ENCODE results near the gene CBLB. TPM values are rescaled to one million over a fixed set of nuclear protein-coding genes. Genes with fewer than 3 reads are reported as not detected.

CBLB gene
- total and polyA plus RNA-seq, 2 of the 4 experiments (the other 2 are of a cell fraction), result 10.1 to 20.1 TPM

GRCh38 chr3:105865016-105865623, 3.7 kb downstream of the CBLB start:
- H2AK9ac ChIP-seq (replicated peaks; ENCODE audit: low read depth, low read length, poor library complexity), result no peak overlapping the region
- no peak overlapping the region for H4K8ac ChIP-seq (ENCODE audit: low read depth in 2 of 2, low read length in 2 of 2)
- H2BK120ac ChIP-seq (ENCODE audit: low read depth, low read length), result no peak overlapping the region
- no peak for TF ChIP-seq SMC3 (IDR thresholded peaks at IDR 0.05; ENCODE audit: low read depth, low read length)
- TF ChIP-seq MXI1 (IDR thresholded peaks at IDR 0.05; ENCODE audit: borderline replicate concordance, low read depth, low read length), result no peak
- TF ChIP-seq CHD1 (IDR thresholded peaks at IDR 0.05; ENCODE audit: low read depth, low read length), result no peak
- TF ChIP-seq FOS (IDR thresholded peaks at IDR 0.05; ENCODE audit: low read depth, low read length), result no peak
- TF ChIP-seq USF2 (IDR thresholded peaks at IDR 0.05; ENCODE audit: low read depth, low read length), result no peak
- no peak for TF ChIP-seq ELK1 (IDR thresholded peaks at IDR 0.05; ENCODE audit: borderline replicate concordance, low read depth, low read length)
- TF ChIP-seq POLR2A (IDR thresholded peaks at IDR 0.05; ENCODE audit: low read depth, low read length), result no peak
- no peak for TF ChIP-seq RFX5 (IDR thresholded peaks at IDR 0.05; ENCODE audit: low read depth, low read length)
- TF ChIP-seq RCOR1 (IDR thresholded peaks at IDR 0.05; ENCODE audit: insufficient replicate concordance, low read length), result no peak
- TF ChIP-seq MAFK (IDR thresholded peaks at IDR 0.05; ENCODE audit: low read depth, low read length), result no peak
- no peak for TF ChIP-seq MAZ (IDR thresholded peaks at IDR 0.05; ENCODE audit: borderline replicate concordance, low read depth, low read length)
- TF ChIP-seq BHLHE40 (IDR thresholded peaks at IDR 0.05; ENCODE audit: low read depth, low read length), result no peak
- TF ChIP-seq CTCF (conservative IDR thresholded peaks at IDR 0.05; ENCODE audit: low read depth, low read length), result no peak
- TF ChIP-seq NFE2L2 (IDR thresholded peaks at IDR 0.05; ENCODE audit: low read depth, low read length), result no peak
- TF ChIP-seq RAD21 (IDR thresholded peaks at IDR 0.05; ENCODE audit: low read length), result no peak
- H3K27me3 ChIP-seq (ENCODE audit: control insufficient read depth, insufficient read depth, low read length), result no peaks in the 10 kb centered on the region
- H3K27ac ChIP-seq (ENCODE audit: insufficient read depth, low read length), result no peak overlapping the region
- peaks cover 2% of the 10 kb centered on the region; the same call in 1 of the 2 replicates for H3K9me1 ChIP-seq (ENCODE audit: insufficient read depth, low read length)
- H3K9me3 ChIP-seq (ENCODE audit: control insufficient read depth, insufficient read depth, low read length), result no peaks in the 10 kb centered on the region
- BruUV-seq (replicated peaks), result no TSS peak
- H3K4me3 ChIP-seq (ENCODE audit: insufficient read depth, low read depth, low read length), result no peak overlapping the region
- dilution Hi-C loops (cut with HindIII; ENCODE audit: low sequenced_read_pairs, unreplicated experiment) (no loop called here), intact Hi-C loops (cut with micrococcal nuclease) (loop anchor here (5.0 to 10.0 kb wide), 6 partner anchors 267 to 1200 kb away; no protein-coding TSS in a partner anchor), in situ Hi-C loops (cut with MboI; ENCODE audit: low sequenced_read_pairs) (no loop called here)
- POLR2A ChIA-PET (ENCODE audit: unreplicated experiment), result no interaction called here
- H3K14ac ChIP-seq (replicated peaks; ENCODE audit: low read depth, low read length), result no peak overlapping the region
- no peak overlapping the region for H4K5ac ChIP-seq (ENCODE audit: low read depth, low read length)
- CTCF ChIA-PET, result no interaction called here
- H4K20me1 ChIP-seq (ENCODE audit: insufficient read depth, low read length), result 0 out of 2 replicates have a peak, but pooled peaks cover 7% of the 10 kb centered on the region
- peaks cover 2% of the 10 kb centered on the region; the same call in 1 of the 2 replicates for H3K36me3 ChIP-seq (ENCODE audit: control insufficient read depth, insufficient read depth, low read length)
- peaks cover 22 to 54% of the 10 kb centered on the region in 2 experiments for H3K79me1 ChIP-seq (ENCODE audit: low read depth in 1 of 2, low read length in 2 of 2)
- no peak overlapping the region for H2AK5ac ChIP-seq (ENCODE audit: low read depth, low read length)
- H2BK5ac ChIP-seq (ENCODE audit: low read depth, low read length, poor library complexity, severe bottlenecking), result no peak overlapping the region
- no peak overlapping the region; the same call in 1 of the 2 replicates for H3K4me2 ChIP-seq (ENCODE audit: low read depth, low read length)
- peaks cover 2% of the 10 kb centered on the region; the same call in 1 of the 2 replicates for H3K4me1 ChIP-seq (ENCODE audit: control insufficient read depth, insufficient read depth, low read length)
- no peak overlapping the region for H3K9ac ChIP-seq (ENCODE audit: low read depth, low read length)
- H3K4ac ChIP-seq (ENCODE audit: low read depth, low read length), result no peak overlapping the region
- peak; percentile 37 for DNase-seq
- H2BK20ac ChIP-seq (ENCODE audit: low read depth, low read length), result no peak overlapping the region
- ATAC-seq (ENCODE audit: low read depth), result no peak
- H4K91ac ChIP-seq (ENCODE audit: insufficient read depth, low read depth, low read length), result no peak overlapping the region
- H2BK15ac ChIP-seq (ENCODE audit: low read depth, low read length), result no peak overlapping the region
- H2AFZ ChIP-seq (replicated peaks; ENCODE audit: low read length, poor library complexity), result no peak overlapping the region
- H3K56ac ChIP-seq (ENCODE audit: extremely low read depth, insufficient read depth, low read length), result no peak overlapping the region
- no peak overlapping the region for H3K23ac ChIP-seq (ENCODE audit: low read depth, low read length)
- no CpG with 5 or more reads among the region's 1 CpG for WGBS, 2 experiments (ENCODE audit: extremely low coverage in 2 of 2, insufficient read length in 1 of 2)
- no peak overlapping the region for H3K18ac ChIP-seq (ENCODE audit: low read depth, low read length)
